KMS-11 (cell line): Measurements from ENCODE around the gene REN.

Experiments
- H2AFZ ChIP-seq: fragments of 200-600 bp; sonication (generic); 2 replicates; pipeline ENCODE4 v1.6.1; 2016; ENCODE audit warnings: antibody characterized with exemption, mixed run types, low read depth
- H3K27ac ChIP-seq: fragments of 200-600 bp; sonication (generic); 2 replicates; pipeline ENCODE4 v1.6.1; 2016; ENCODE audit warnings: mild to moderate bottlenecking, mixed run types
- H3K27me3 ChIP-seq: fragments of 200-600 bp; sonication (generic); 2 replicates; pipeline ENCODE4 v1.6.1; 2017; ENCODE audit warnings: mild to moderate bottlenecking, low read depth, mixed run types, moderate library complexity; ENCODE audit not compliant: insufficient read depth
- H3K36me3 ChIP-seq: fragments of 200-600 bp; sonication (generic); 2 replicates; pipeline ENCODE4 v1.6.1; 2017; ENCODE audit warnings: mild to moderate bottlenecking, mixed run types; ENCODE audit not compliant: insufficient read depth
- H3K4me1 ChIP-seq: fragments of 200-600 bp; sonication (generic); 2 replicates; pipeline ENCODE4 v1.6.1; 2016; ENCODE audit warnings: mild to moderate bottlenecking, low read depth, mixed run types; ENCODE audit not compliant: poor library complexity, severe bottlenecking
- H3K4me2 ChIP-seq: fragments of 200-600 bp; sonication (generic); 2 replicates; pipeline ENCODE4 v1.7.0; 2016; ENCODE audit warnings: mild to moderate bottlenecking, mixed run types
- H3K4me3 ChIP-seq: fragments of 200-600 bp; sonication (generic); IDR thresholded peaks from 2 replicates; pipeline ENCODE4 v1.6.1; 2017; ENCODE audit warnings: low read depth, low read length, mixed read lengths; ENCODE audit not compliant: insufficient read depth
- H3K79me2 ChIP-seq: fragments of 200-600 bp; sonication (generic); 2 replicates; pipeline ENCODE4 v1.6.1; 2016; ENCODE audit warnings: low read depth, mixed run types; ENCODE audit not compliant: insufficient read depth
- H3K9ac ChIP-seq: fragments of 200-600 bp; sonication (generic); 2 replicates; pipeline ENCODE4 v1.6.1; 2016; ENCODE audit warnings: mild to moderate bottlenecking, mixed run types
- H4K20me1 ChIP-seq: fragments of 200-600 bp; sonication (generic); 2 replicates; pipeline ENCODE4 v1.6.1; 2016; ENCODE audit warnings: mild to moderate bottlenecking, mixed run types; ENCODE audit not compliant: insufficient read depth
- CTCF ChIP-seq: fragments of 200-600 bp; sonication (generic); conservative IDR thresholded peaks from 2 replicates; pipeline ENCODE4 v1.6.1; 2017; ENCODE audit warnings: low read depth, mild to moderate bottlenecking, antibody characterized with exemption, low read length, moderate library complexity, mixed read lengths

REN gene

GRCh38 chr1:204146309-204146708, 19.8 kb downstream of the REN start:
- no peak overlapping the region for H3K9ac ChIP-seq
- H3K36me3 ChIP-seq = no peaks in the 10 kb centered on the region
- H3K79me2 ChIP-seq = no peaks in the 10 kb centered on the region
- no peaks in the 10 kb centered on the region for H3K4me1 ChIP-seq
- H3K27ac ChIP-seq = no peak overlapping the region
- H3K4me2 ChIP-seq = no peak overlapping the region
- H4K20me1 ChIP-seq = no peaks in the 10 kb centered on the region
- no peak for TF ChIP-seq CTCF
- no peak overlapping the region for H2AFZ ChIP-seq
- peaks cover 14% of the 10 kb centered on the region; the same call in 1 of the 2 replicates for H3K27me3 ChIP-seq
- no peak overlapping the region for H3K4me3 ChIP-seq

- Histone ChIP-seq H2AFZ (no peak overlapping the region), H3K4me1 (no peaks in the 10 kb centered on the region), H3K27me3 (peaks cover 14% of the 10 kb centered on the region; the same call in 1 of the 2 replicates), H3K4me2 (no peak overlapping the region), H4K20me1 (no peaks in the 10 kb centered on the region), H3K4me3 (no peak overlapping the region), H3K36me3 (no peaks in the 10 kb centered on the region), H3K9ac (no peak overlapping the region), H3K27ac (no peak overlapping the region), H3K79me2 (no peaks in the 10 kb centered on the region)
- no peak for TF ChIP-seq CTCF
Observed at GRCh38 chr1:204145033-204145504, 21.1 kb downstream of the REN start.

GRCh38 chr1:204143276-204144041, 22.7 kb downstream of the REN start:
- H2AFZ ChIP-seq = no peak overlapping the region
- H3K27me3 ChIP-seq = peaks cover 18% of the 10 kb centered on the region; the same call in 1 of the 2 replicates
- no peak overlapping the region for H3K9ac ChIP-seq
- no peaks in the 10 kb centered on the region for H3K36me3 ChIP-seq
- H3K4me2 ChIP-seq = no peak overlapping the region
- H4K20me1 ChIP-seq = no peaks in the 10 kb centered on the region
- no peak overlapping the region for H3K27ac ChIP-seq
- no peaks in the 10 kb centered on the region for H3K79me2 ChIP-seq
- no peaks in the 10 kb centered on the region for H3K4me1 ChIP-seq
- no peak for TF ChIP-seq CTCF
- H3K4me3 ChIP-seq = no peak overlapping the region

GRCh38 chr1:204142032-204142974, 23.8 kb downstream of the REN start:
- no peak for TF ChIP-seq CTCF
- no peak overlapping the region for H2AFZ ChIP-seq
- H3K4me1 ChIP-seq = no peaks in the 10 kb centered on the region
- H3K79me2 ChIP-seq = no peaks in the 10 kb centered on the region
- H3K4me3 ChIP-seq = no peak overlapping the region
- H3K4me2 ChIP-seq = no peak overlapping the region
- no peak overlapping the region for H3K27ac ChIP-seq
- H4K20me1 ChIP-seq = no peaks in the 10 kb centered on the region
- H3K9ac ChIP-seq = no peak overlapping the region
- H3K27me3 ChIP-seq = peaks cover 18% of the 10 kb centered on the region; the same call in 1 of the 2 replicates
- H3K36me3 ChIP-seq = no peaks in the 10 kb centered on the region
